ENCODE results near the gene SMOC2.

DNA sequence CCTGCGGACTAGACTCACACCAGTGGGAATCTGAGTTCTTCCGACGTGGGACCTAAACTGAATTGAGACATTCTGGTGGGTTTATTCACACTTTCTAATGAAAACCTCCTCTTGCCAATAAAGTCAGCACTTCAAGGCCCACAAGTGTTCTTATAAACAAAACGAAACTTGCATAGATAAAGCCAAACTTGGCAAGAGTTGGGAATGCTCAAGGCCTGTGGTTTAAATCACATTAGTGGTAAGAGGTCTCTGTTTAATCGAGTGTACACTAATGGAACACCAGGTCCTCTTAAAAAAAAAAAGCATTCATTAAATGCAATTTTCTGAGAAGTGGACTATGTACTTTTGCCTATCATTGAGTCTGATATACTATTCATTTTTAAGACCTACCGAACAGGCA lies 143.3 kb downstream of the SMOC2 start:
- no peak for TF ChIP-seq POLR2A (IDR thresholded peaks at IDR 0.05)
- TF ChIP-seq, protein P1, sequence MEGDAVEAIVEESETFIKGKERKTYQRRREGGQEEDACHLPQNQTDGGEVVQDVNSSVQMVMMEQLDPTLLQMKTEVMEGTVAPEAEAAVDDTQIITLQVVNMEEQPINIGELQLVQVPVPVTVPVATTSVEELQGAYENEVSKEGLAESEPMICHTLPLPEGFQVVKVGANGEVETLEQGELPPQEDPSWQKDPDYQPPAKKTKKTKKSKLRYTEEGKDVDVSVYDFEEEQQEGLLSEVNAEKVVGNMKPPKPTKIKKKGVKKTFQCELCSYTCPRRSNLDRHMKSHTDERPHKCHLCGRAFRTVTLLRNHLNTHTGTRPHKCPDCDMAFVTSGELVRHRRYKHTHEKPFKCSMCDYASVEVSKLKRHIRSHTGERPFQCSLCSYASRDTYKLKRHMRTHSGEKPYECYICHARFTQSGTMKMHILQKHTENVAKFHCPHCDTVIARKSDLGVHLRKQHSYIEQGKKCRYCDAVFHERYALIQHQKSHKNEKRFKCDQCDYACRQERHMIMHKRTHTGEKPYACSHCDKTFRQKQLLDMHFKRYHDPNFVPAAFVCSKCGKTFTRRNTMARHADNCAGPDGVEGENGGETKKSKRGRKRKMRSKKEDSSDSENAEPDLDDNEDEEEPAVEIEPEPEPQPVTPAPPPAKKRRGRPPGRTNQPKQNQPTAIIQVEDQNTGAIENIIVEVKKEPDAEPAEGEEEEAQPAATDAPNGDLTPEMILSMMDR (IDR thresholded peaks at IDR 0.05), result no peak
